ENCODE measurements around the gene CHRFAM7A.
"Not testable (repeated sequence)": the region's sequence is repeated elsewhere in the genome, so short reads cannot be mapped to it uniquely, and the experiment has no call there.

The CHRFAM7A gene

GRCh38 chr15:30392766-30393663 lies at the start of gene CHRFAM7A:
Gene CHRFAM7A, minus strand, starts transcription at chr15:30393540. Its CDS starts 10,189 bp downstream, at chr15:30383351.
- not testable (repeated sequence) for H3K27me3 ChIP-seq; H3K9me3 ChIP-seq (replicated peaks in 1 of 11); H3K27ac ChIP-seq; H3K4me2 ChIP-seq; H3K36me3 ChIP-seq; H3K9ac ChIP-seq; H4K20me1 ChIP-seq; H3K4me1 ChIP-seq
- H3K4me3 ChIP-seq, result peak within 1 kb of the TSS in 2 of 10 experiments; percentile 38 to 42; a peak in 2 of 20 replicates

- H3K36me3 ChIP-seq; H4K20me1 ChIP-seq; H3K27me3 ChIP-seq; H3K4me1 ChIP-seq; H3K9ac ChIP-seq; H3K27ac ChIP-seq; H3K4me2 ChIP-seq; H3K9me3 ChIP-seq (replicated peaks in 1 of 11); H3K4me3 ChIP-seq: not testable (repeated sequence)
Observed at GRCh38 chr15:30438348-30438747, 45.0 kb upstream of the CHRFAM7A start.

GRCh38 chr15:30435878-30436277 lies 42.5 kb upstream of the CHRFAM7A start:
- H4K20me1 ChIP-seq, H3K27ac ChIP-seq: not testable (repeated sequence)

GRCh38 chr15:30420723-30421122 lies 27.4 kb upstream of the CHRFAM7A start:
- H3K27ac ChIP-seq; H3K4me2 ChIP-seq; H3K27me3 ChIP-seq; H3K9me3 ChIP-seq (replicated peaks in 1 of 11); H3K4me1 ChIP-seq; H4K20me1 ChIP-seq; H3K9ac ChIP-seq; H3K4me3 ChIP-seq; H3K36me3 ChIP-seq: not testable (repeated sequence)

More at GRCh38 chr15:30435878-30436277, 42.5 kb upstream of the CHRFAM7A start:
- H3K36me3 ChIP-seq; H3K9ac ChIP-seq; H3K4me3 ChIP-seq; H3K4me1 ChIP-seq; H3K9me3 ChIP-seq (replicated peaks in 1 of 11); H3K4me2 ChIP-seq; H3K27me3 ChIP-seq: not testable (repeated sequence)

GRCh38 chr15:30414160-30414559 lies 20.8 kb upstream of the CHRFAM7A start, which contains the start of gene GOLGA8R:
Gene GOLGA8R, minus strand, starts transcription at chr15:30414260. Its CDS starts 98 bp downstream, at chr15:30414162.
- not testable (repeated sequence) for H3K27me3 ChIP-seq; H3K4me1 ChIP-seq; H3K36me3 ChIP-seq; H3K4me2 ChIP-seq; H3K9me3 ChIP-seq (replicated peaks in 1 of 11); H3K4me3 ChIP-seq; H3K27ac ChIP-seq; H3K9ac ChIP-seq; H4K20me1 ChIP-seq

GRCh38 chr15:30407636-30408035 lies 14.3 kb upstream of the CHRFAM7A start:
- H4K20me1 ChIP-seq; H3K9me3 ChIP-seq (replicated peaks in 1 of 11); H3K27ac ChIP-seq; H3K4me3 ChIP-seq; H3K9ac ChIP-seq; H3K27me3 ChIP-seq; H3K4me2 ChIP-seq; H3K4me1 ChIP-seq; H3K36me3 ChIP-seq: not testable (repeated sequence)

- not testable (repeated sequence) for H3K27ac ChIP-seq; H3K9ac ChIP-seq; H3K9me3 ChIP-seq (replicated peaks in 1 of 11); H3K4me1 ChIP-seq; H3K27me3 ChIP-seq; H4K20me1 ChIP-seq; H3K36me3 ChIP-seq; H3K4me2 ChIP-seq; H3K4me3 ChIP-seq
Observed at GRCh38 chr15:30398988-30399387, 5.6 kb upstream of the CHRFAM7A start.

GRCh38 chr15:30393664-30393991 lies 288 bp upstream of the CHRFAM7A start:
- H3K9me3 ChIP-seq (replicated peaks in 1 of 11); H3K9ac ChIP-seq; H3K4me2 ChIP-seq; H3K4me1 ChIP-seq; H3K27ac ChIP-seq; H4K20me1 ChIP-seq; H3K36me3 ChIP-seq; H3K4me3 ChIP-seq; H3K27me3 ChIP-seq: not testable (repeated sequence)

- H3K9ac ChIP-seq; H3K4me1 ChIP-seq; H3K4me3 ChIP-seq; H4K20me1 ChIP-seq; H3K27ac ChIP-seq; H3K27me3 ChIP-seq; H3K9me3 ChIP-seq (replicated peaks in 1 of 11); H3K4me2 ChIP-seq; H3K36me3 ChIP-seq: not testable (repeated sequence)
Observed at GRCh38 chr15:30386318-30386887, 6.9 kb downstream of the CHRFAM7A start.

- H3K4me1 ChIP-seq; H3K4me2 ChIP-seq; H3K9me3 ChIP-seq (replicated peaks in 1 of 11); H4K20me1 ChIP-seq; H3K9ac ChIP-seq; H3K27ac ChIP-seq; H3K27me3 ChIP-seq; H3K4me3 ChIP-seq; H3K36me3 ChIP-seq: not testable (repeated sequence)
Observed at GRCh38 chr15:30377082-30377413, 16.3 kb downstream of the CHRFAM7A start.

- not testable (repeated sequence) for H4K20me1 ChIP-seq; H3K9ac ChIP-seq; H3K4me1 ChIP-seq; H3K27me3 ChIP-seq; H3K36me3 ChIP-seq; H3K4me2 ChIP-seq; H3K4me3 ChIP-seq; H3K9me3 ChIP-seq (replicated peaks in 1 of 11); H3K27ac ChIP-seq
Observed at GRCh38 chr15:30376375-30377081, 16.8 kb downstream of the CHRFAM7A start.

- not testable (repeated sequence) for H3K9me3 ChIP-seq (replicated peaks in 1 of 11); H3K4me3 ChIP-seq; H3K27ac ChIP-seq; H3K9ac ChIP-seq; H3K4me2 ChIP-seq; H3K36me3 ChIP-seq; H3K4me1 ChIP-seq; H3K27me3 ChIP-seq; H4K20me1 ChIP-seq
Observed at GRCh38 chr15:30375872-30376271, 17.5 kb downstream of the CHRFAM7A start.

GRCh38 chr15:30374862-30375261 lies 18.5 kb downstream of the CHRFAM7A start:
- not testable (repeated sequence) for H3K4me2 ChIP-seq; H3K9ac ChIP-seq; H3K4me3 ChIP-seq; H3K27me3 ChIP-seq; H4K20me1 ChIP-seq; H3K9me3 ChIP-seq (replicated peaks in 1 of 11); H3K4me1 ChIP-seq; H3K27ac ChIP-seq; H3K36me3 ChIP-seq

- not testable (repeated sequence) for H3K9me3 ChIP-seq (replicated peaks in 1 of 11); H3K36me3 ChIP-seq; H3K4me2 ChIP-seq; H3K9ac ChIP-seq; H4K20me1 ChIP-seq; H3K27ac ChIP-seq; H3K27me3 ChIP-seq; H3K4me1 ChIP-seq; H3K4me3 ChIP-seq
Observed at GRCh38 chr15:30368271-30368670, 25.1 kb downstream of the CHRFAM7A start.
